Activated CD8-positive, alpha-beta memory T cell treated with anti-CD3 and anti-CD28 coated beads for 1 hour (primary cell): ENCODE data around the gene GYG1.

Experiments
- DNase-seq, 2 donors: peaks; one replicate each; pipeline ENCODE4 v3.0.0-alpha.2; 2020; ENCODE audit warnings: low read depth in 1 of 2; ENCODE audit errors: extremely low read depth in 1 of 2

Gene GYG1

DNA sequence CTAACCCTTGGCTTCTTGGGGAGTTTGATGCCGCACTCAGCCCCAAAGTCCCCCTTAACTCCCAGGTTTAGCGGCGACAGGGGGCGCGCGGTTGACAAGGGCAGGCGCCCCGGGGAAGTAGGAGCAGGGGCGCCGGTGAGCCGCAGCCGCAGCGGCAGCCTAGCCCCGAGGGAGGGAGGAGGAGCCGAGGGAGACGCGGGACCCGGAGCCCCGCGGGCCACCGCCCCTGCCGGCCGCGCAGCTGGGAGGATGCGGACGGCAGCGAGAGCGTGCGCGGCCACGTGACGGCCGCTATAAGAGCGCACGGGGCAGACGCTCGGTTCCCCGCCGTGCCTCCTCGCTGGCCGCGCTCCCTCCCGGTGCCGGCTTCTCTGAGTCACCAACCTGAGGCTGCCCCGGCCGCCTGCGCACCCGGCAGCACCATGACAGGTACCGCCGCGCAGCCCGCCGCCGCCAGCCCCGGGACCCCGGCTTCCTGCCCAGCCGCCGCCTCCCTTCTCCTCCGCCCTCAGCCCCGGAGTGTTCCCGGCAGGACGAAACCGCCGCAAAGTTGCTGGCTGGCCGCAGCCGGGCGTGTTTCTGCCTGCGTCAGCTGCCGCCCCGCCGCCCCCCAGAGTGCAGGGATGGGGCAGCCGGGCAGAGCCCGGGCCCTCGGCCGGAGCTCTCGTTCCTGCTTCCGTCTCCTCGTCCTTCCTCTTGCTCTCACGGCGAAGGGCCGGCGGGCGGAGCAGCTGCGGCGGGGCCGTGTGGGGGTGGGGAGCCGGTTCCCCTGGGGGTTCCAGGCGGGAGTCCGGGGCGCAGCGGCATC lies at the start of gene GYG1:
Gene GYG1, plus strand, starts transcription at position 322 of the 808 bp plus-strand sequence. Its CDS starts 101 bp downstream, at position 423.
- DNase-seq, result peak; percentile 61 to 68

DNA sequence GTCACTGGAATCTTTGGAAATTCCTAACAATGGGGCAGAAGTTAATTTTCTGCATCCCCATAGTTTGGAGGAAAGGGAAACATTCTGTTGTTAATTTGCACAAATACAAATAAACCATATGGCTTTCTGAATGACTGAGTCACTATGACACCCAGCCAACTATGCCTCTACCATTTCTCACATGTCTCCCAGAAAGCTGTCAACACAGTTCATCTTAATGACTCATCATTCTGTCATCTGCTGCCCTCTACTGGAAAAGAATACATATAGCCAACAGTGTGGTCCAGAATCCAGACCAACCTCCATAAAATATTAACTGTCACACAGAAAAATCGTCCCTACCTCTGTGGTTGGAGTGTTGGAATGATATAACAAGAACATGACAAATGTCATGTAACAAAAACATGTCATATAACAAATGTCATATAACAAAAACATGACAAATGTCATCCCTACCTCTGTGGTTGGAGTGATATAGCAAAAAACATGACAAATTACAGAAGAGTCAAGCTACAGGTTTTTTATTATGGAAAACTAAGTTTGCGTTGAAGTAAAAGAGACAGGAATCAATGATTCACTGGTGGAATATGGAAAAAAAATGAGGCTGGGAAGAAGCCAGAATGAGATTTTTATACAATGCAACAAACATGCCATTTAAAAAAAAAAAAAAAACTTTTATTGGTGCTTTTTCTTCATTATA lies 47.7 kb upstream of the GYG1 start:
- DNase-seq, result no peak

DNA sequence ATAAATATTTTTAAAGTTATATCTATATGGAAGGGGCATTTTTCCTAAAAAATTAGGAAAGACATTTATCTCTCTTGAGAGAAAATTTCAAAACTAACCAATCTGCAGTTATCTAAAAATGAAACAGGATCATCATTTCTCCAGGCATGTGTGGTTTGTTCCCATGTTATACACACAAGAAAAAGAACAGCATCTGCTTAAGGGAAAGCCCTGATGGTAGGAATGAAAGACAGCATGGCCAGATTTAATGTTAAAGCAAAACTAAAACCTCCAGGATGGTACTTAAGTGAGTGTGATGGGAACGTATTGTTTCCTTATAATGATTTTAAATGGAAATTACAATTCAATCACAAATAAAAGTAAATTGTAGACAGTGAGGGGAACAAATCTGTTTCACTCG lies 46.2 kb upstream of the GYG1 start:
- no peak for DNase-seq

DNA sequence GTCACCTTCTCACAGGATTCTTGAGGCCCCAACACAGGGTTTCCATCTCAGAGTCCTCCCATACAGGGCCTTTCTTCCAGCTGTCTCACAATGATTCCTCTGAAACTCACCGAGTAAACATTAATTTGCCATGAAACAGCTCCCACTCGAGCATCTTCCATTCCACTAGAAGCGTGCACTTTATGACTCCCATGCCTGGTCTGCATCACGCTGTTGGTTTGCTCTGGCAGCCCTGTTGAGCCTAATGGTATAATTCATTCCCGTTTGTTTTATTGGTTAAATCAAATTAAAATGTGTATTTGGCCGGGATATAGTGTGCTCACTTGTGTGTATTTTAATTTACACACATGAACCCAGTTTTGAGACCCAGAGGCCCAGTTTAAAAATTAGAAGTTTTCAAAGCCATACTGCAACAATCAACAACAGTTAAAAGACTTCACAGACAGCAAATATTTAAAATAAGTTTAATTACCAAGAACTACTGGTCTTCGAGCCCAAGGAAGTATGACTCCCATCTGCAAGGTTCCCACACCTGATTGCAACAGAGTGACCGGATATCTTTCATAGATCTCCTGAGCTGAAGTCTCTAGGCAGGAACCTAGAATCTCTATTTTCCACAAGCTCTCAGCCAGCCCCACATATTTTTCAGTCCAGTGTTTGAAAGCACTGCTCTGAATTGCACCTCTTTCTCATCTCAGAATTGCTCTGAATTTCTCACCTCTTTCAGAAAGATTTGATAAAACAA lies 42.3 kb upstream of the GYG1 start:
- no peak for DNase-seq

DNA sequence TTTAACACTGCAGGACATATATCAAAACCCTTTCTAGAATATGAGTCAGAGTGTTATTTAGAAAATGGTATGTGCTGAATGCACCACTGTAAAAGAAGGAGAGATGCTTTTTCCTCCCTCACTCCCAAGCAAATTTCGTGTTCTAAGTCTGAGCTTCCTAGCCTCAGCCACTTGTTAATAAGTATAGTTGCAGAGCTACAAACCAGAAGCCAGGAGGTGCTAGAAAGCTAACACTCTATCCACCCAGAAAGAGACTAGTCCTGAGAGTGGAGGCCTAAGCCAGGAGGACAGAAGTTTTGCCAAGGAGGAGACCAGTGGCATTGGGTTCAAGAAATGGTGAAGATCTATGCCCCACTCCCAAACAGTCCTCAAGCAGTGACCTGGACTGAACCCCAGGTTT lies 40.5 kb upstream of the GYG1 start:
- DNase-seq, result no peak

DNA sequence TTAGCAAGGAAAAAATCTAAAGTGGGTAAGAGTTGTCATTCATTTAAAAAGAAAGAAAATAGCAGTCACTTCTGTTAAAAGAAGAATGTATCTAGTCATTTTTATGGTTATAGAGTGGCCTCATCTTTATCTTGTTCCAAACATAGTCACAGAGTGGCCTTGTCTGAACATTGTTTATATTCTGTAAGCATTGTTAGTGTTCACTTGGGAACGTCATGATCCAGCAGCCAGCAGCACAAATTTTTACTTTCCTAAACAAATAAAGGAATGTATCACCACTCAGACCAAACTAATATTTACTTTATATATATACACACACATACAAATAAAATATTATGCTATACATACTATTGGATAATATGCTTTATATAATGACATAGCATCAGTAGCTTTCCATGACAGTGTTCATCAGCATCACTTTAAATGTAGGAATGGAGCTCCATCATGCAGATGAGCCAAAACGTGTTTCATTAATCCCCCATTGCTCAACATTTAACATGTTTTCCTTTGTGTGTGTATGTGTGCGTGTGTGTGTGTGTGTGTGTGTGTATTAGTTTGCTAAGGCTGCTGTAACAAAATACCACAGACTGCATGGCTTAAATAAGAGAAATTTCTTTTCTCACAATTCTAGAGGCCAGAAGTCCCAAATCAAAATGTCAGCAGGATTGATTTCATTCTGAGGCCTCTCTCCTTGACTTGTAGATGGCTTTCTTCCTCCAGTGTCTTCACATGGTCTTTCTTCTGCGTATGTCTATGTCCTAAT lies 39.6 kb upstream of the GYG1 start:
- DNase-seq, result no peak

DNA sequence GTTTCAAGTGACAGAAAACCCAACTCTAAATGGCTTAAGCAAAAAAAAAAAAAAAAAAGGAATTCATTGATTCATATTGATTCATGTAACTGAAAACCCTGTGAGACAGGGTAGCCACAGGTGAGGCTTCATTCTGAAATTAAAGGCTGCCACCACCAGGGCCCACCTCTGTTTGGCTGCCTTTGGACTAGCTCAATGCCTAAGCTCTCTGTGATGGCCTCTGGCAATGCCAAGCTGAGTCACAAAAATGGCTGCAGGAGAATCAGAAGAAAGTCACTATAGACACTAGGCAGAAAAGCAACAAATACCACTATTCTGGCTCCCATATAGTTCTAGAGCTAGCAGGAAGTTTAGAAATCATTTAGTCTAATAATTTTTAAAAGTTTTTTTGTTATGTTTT lies 38.2 kb upstream of the GYG1 start:
- DNase-seq, result no peak

DNA sequence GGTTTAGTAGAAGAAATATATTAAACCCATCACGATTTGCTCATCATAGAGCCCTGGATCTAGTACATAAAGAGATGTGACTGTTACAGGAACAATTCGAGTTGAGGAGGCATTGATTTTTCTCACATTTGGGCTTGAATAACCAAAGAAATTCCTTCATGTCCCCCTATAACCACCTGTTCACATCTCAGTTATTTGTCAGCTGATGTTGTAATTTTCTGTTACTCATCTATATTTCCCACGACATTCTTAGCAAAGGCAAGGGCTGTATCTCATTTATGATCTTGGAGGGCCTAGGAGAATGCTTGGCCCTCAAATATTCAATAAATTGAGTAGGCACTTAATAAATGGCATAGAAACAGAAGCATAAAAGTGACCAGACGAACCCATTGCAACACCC lies 36.4 kb upstream of the GYG1 start:
- no peak for DNase-seq

DNA sequence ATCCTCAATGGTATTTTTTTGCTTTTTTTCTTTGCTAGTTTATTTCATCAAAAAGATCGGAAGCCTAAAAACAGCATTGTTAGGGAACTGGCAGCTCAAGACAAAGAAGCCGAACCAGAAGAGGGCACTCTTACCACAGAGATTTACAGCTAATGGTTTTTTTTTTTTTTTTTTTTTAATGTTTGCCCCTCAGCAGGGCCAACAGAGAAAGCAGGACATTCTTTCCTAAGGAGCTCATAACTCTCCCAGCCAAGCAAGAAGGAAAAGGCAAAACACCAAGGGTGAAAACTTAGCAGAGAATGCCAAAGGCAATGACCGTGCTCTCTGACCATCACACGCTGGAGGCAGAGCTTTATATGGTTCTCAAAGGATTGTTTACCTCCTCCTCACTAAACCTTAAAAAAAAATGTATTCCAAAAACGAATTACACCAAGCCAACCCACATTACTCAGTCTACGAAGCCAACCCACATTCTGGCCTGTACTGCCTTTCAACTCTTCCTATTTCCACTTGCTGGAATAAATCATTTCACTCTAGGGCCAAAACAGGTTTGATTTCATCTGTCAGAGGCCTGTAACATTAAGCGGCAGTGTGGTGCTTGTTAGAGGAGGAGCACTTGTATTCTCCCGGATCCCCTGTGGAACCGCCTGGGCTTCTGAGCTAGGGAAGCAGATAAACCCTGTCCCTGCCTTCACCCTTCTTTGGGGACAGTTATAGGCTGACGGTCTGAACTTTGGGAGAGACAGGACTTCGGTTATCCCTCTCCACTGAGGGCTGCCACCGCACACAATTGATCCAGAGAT lies 35.6 kb upstream of the GYG1 start:
- no peak for DNase-seq

DNA sequence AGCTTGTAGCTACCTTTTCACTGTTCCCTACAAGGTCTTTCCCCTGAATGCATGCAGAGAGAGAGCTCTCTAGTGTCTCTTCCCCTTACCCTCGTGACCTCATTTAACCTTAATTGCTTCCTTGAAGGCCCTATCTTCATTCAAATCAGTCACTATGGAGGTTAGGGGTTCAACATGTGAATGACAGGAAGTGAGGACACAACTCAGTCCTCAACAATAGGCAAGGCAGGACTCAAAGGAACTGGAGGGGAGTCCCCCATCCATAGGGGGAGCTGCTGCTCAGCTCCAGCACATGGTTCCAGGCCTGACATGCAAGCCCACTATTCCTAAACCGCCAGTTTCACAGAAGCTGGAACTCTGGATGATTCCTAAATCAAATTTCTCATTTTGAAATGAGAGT lies 33.8 kb upstream of the GYG1 start:
- DNase-seq, result no peak

DNA sequence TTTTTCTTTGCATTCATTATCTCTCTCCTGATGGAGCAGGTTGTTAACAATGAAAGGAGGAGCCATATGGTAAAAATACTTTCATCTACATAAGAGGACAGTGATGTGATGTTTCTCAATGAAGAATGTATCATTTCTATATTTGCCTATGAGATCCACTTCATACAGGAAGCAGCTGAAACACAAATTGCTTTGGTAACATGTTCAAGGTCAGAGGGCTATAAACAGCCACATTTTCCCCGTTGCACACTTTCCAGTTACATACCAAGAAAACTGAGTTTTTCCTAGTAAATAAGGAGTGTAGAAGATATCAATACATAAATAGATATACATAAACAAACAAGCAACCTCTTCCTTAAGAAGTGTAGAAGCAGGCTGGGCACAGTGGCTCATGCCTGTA lies 32.6 kb upstream of the GYG1 start:
- no peak for DNase-seq

DNA sequence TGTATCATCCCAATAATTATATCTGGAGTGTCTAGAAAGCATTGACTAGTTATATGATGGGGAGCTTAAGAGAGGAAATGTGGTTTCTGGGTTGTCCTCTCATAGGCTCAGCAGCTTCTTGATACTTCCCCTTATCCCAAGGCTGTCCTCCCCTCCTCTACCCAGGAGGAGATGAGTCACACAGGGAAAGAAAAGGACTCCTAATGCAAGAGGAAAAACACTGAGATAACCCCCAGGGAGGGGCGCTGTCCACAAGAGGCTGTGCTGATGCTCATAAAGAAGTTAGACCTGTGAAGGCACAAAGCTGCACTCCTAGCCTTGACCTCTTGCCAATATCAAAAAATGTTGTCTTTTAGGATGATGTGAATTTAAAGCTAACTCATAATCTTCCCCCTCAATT lies 28.8 kb upstream of the GYG1 start:
- DNase-seq, result no peak

DNA sequence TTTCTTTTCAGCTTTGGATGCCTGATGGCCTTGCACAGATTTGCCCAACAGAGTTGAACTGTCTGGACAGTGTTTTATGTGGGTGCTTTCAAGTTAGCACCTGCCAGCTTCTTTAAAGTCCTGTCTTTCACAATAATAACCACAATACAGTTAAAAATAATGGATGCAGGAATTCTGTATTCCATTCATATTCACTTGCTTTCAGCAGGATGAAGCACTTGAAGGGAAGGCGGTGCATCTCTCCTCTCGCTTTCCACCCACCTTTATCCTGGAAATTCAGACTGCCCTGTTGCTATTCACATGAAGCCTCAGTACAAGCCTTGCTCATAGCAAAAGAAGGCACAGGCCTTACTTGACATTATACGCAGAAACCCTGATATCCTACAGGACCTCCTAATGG lies 26.5 kb upstream of the GYG1 start:
- no peak for DNase-seq

DNA sequence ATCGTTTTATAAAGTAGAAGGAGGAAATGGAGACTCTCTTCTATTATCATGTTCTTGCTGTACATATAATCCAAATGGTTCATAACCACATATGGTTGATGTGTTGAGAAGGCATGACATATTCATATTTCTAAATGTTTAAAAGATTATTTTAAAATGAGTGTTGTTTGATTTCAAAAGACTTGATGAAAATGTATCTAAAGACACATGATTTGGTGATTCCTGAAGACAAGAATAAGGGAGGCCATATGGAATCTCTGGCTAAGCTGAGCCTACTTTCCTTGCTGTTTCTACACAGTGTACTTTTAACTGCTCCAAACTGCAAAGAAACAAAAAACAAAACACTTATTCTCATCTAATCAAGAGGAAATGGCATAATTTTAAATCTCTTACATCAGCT lies 23.0 kb upstream of the GYG1 start:
- no peak for DNase-seq

DNA sequence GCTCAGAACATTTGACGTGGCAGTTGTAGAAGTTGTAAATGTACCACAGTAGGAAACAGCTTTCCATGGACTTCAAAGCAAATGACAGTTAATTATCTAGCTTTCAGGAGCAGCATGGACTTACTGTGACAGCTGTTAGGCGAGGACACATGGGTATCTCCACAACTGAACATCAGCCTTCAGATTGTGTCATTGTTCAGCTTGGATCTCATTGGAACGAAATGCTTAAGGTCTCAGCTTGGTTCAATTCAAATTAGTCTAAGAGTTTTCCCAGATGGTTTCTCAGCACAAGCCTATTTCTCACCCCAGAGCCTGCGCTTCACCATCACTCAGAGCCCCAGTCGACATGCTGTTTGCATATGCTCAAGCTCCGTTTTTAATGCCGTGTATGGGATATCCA lies 21.1 kb upstream of the GYG1 start:
- no peak for DNase-seq

DNA sequence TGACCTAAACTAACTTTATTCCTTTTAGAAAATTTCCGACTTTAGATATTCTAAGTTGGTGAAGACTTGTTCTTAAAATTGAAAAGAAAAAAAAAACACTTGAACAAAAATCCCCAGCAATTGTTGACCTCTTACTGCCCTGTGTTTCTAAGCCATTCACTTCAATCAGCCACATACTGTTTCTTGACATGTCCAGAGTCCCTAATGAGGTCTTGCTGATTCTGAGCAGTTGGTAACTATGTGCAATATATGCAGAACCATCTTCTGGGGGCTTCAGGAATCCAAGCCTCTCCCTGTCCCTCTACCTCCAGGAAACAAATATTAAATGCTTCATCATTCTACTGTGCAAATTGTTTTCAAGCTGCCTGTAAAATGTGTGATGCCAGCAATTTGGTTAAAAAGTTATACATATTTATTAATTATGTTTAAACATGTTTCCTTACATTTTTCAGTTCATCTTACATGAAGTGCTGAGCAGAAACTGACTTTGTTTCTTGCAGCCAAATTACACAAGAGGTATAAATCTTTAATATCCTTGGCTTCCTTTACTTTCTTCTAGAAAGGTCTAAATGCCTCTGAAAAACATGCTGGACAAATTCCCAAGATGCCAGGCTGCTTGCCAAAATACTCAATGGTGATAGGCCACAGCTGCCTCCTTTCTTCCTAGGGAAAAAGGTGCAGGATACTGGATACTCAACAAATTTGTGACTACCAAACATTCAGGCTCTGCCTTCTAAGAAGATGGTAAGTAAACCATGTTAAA lies 19.8 kb upstream of the GYG1 start:
- DNase-seq, result no peak

DNA sequence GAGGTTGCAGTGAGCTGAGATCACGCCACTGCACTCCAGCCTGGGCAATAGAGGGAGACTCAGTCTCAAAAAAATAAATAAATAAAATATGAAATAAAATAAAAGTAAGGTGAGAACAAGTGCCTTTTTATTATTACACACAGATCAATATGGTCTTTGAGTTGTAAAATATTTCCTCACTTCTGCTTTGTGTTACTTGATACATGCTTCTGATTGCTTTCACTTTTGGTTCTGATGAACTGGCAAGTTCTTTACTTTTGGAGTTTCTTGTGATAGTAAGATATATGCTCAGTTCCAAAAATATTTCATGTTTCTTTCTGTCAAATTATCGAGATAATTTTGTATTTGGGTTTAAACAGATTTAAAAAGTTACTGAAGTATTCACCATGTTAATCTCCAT lies 16.6 kb upstream of the GYG1 start:
- no peak for DNase-seq

DNA sequence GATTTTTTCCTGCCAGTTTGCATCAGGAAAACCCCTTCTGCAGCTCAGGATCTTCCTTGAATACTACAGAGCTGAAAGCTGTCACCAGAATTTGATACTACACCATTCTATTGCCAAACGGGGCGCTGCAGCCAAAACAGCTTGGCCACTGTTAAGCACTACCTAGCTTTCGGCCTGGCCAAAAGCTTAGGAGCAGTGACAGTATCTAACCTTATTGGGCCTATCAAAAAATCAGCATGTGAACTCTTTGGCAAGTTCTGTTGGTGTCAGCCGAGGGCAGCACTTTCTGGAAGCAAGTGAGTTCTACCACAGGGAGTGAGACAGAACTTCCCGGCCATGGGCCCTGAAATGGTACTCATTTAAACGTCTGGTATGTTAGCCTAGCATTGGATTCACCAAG lies 16.1 kb upstream of the GYG1 start:
- DNase-seq, result no peak

DNA sequence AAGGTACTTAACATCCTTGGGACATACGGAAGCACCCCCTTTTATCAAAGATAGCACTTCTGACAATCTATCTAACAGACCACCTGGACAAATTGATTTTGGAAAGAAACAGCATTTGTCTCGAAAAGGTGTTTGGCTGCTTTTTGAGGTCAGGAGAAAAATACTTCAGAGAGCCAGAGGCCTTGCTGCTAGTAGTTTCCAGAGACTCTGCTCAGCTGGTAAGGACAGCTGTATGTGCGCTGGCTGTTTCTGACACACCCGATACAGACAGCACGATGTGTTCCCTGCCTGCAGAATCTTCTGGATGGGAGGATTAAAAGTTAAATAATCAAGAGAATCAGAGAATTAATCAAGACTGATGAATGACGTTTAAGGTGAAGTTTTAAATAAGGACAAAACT lies 15.6 kb upstream of the GYG1 start:
- no peak for DNase-seq

DNA sequence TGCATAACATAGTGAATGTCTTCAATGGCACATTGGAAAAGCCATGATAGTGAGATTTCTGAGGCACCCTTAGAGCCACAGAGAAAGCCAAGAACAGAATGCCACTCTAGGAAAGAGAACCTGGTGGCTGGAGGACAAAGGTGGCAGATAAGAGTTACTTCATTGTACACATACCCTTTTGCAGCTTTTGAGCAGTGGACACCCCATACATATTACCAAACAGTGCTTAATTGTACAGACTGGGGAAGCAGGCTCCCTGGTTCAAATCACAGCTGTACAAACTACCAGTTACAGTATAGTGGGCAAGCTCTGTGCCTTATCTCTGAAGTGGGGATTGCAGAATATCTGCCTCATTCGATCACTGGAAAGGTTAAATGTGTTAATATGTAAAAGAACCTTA lies 10.1 kb upstream of the GYG1 start:
- no peak for DNase-seq
